GM12891 (cell line): ENCODE measurements around the gene PLXND1.

Experiments
- POLR2A ChIP-seq: IDR thresholded peaks from 2 replicates; pipeline ENCODE4 v1.6.1; 2011; ENCODE audit warnings: low read depth, low read length, control low read depth
- POLR2AphosphoS5 ChIP-seq: IDR thresholded peaks from 2 replicates; pipeline ENCODE4 v1.6.1; 2011; ENCODE audit warnings: low read depth, low read length, control low read depth
- TAF1 ChIP-seq: IDR thresholded peaks from 2 replicates; pipeline ENCODE4 v1.6.1; 2011; ENCODE audit warnings: low read depth, low read length, control low read depth

GRCh38 chr3:129548104-129548965 lies 58.1 kb downstream of the PLXND1 start:
- no peak for TF ChIP-seq POLR2AphosphoS5
- TF ChIP-seq POLR2A, result no peak
- TF ChIP-seq TAF1, result no peak
